IMR-90 (cell line): ENCODE measurements around the gene DAZL.

Source experiments
- CEBPB ChIP-seq: IDR thresholded peaks from 2 replicates; pipeline ENCODE4 v1.6.1; 2012; ENCODE audit warnings: low read depth, low read length, improper control_type of control experiment
- CTCF ChIP-seq: conservative IDR thresholded peaks from 2 replicates; pipeline ENCODE4 v1.5.1; 2012; ENCODE audit warnings: mild to moderate bottlenecking, low read depth, low read length, improper control_type of control experiment
- FOS ChIP-seq: fragments of 150-350 bp; IDR thresholded peaks from 2 replicates; pipeline ENCODE4 v1.6.1; 2016; ENCODE audit warnings: low read depth, low read length
- NFE2L2 ChIP-seq: fragments of 150-350 bp; IDR thresholded peaks from 2 replicates; pipeline ENCODE4 v1.6.1; 2016; ENCODE audit warnings: low read depth, mild to moderate bottlenecking, low read length
- POLR2A ChIP-seq: IDR thresholded peaks from 2 replicates; pipeline ENCODE4 v1.6.1; 2012; ENCODE audit warnings: mild to moderate bottlenecking, low read depth, low read length

- TF ChIP-seq NFE2L2 (no peak), CTCF (no peak), FOS (no peak), POLR2A (no peak), CEBPB (no peak)
Observed at GRCh38 chr3:16609927-16610580, 4.8 kb upstream of the DAZL start.
